Mammary epithelial cell (primary cell): ENCODE measurements around the gene SLC35D3.

Experiments
- EZH2 ChIP-seq: IDR thresholded peaks from 2 replicates; pipeline ENCODE4 v1.6.1; 2012; ENCODE audit warnings: low read length, inconsistent platforms, borderline replicate concordance
- TF ChIP-seq, protein P1 (sequence below), 2 donors: IDR thresholded peaks in 1 of 2; conservative IDR thresholded peaks in 1 of 2; 2 replicates each; pipeline ENCODE4 v1.5.1; 2011 to 2012; ENCODE audit warnings: inconsistent platforms in 2 of 2, low read length in 2 of 2, mild to moderate bottlenecking in 2 of 2, control low read depth in 1 of 2, low read depth in 1 of 2; ENCODE audit not compliant: insufficient read depth in 1 of 2; ENCODE audit errors: extremely low read depth in 1 of 2

DNA sequence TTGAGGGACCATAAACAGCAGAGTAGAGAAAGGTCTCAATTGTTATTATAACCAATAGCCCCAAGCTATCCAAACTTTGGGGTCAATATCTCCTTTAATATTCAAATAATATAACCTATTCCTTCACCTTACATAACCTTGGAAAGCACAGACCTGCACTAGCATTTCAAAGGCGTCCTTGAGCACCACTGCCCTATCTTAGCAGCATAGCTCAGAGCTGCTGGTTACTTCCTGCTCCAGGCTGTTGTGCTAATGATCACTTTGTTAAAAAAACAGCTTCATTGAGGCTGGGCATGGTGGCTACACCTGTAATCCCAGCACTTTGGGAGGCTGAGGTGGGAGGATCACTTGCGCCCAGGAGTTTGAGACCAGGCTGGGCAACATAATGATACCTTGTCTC, 10.5 kb downstream of the SLC35D3 start:
- TF ChIP-seq, protein P1, sequence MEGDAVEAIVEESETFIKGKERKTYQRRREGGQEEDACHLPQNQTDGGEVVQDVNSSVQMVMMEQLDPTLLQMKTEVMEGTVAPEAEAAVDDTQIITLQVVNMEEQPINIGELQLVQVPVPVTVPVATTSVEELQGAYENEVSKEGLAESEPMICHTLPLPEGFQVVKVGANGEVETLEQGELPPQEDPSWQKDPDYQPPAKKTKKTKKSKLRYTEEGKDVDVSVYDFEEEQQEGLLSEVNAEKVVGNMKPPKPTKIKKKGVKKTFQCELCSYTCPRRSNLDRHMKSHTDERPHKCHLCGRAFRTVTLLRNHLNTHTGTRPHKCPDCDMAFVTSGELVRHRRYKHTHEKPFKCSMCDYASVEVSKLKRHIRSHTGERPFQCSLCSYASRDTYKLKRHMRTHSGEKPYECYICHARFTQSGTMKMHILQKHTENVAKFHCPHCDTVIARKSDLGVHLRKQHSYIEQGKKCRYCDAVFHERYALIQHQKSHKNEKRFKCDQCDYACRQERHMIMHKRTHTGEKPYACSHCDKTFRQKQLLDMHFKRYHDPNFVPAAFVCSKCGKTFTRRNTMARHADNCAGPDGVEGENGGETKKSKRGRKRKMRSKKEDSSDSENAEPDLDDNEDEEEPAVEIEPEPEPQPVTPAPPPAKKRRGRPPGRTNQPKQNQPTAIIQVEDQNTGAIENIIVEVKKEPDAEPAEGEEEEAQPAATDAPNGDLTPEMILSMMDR (conservative IDR thresholded peaks at IDR 0.05 in 1 of 2, IDR thresholded peaks at IDR 0.05 in 1 of 2; ENCODE audit: extremely low read depth in 1 of 2, insufficient read depth in 1 of 2, low read depth in 1 of 2, low read length in 2 of 2), result no peak
- TF ChIP-seq EZH2, result no peak
